HG03457 (cell line): ENCODE measurements around the gene DDX21.
A peak's percentile ranks its signal among the peaks of the same experiment; 100 is the strongest.
"Not testable (repeated sequence)": the region's sequence is repeated elsewhere in the genome, so short reads cannot be mapped to it uniquely, and the experiment has no call there.

ENCODE experiments used
- ATAC-seq: cut with Tn5 transposase; IDR thresholded peaks from one replicate; pipeline ENCODE4 v1.9.1; 2021; ENCODE audit warnings: moderate number of reproducible peaks; ENCODE audit not compliant: unreplicated experiment

Gene DDX21

GRCh38 chr10:68987611-68988010, 31.6 kb downstream of the DDX21 start:
- ATAC-seq, result no peak

- peak; percentile 73 for ATAC-seq
These were observed 32.8 kb downstream of the DDX21 start, which contains the start of gene KIFBP for GRCh38 chr10:68988530-68989316. Gene KIFBP (plus strand): TSS chr10:68988803. CDS start chr10:68988833, 30 bp downstream.

GRCh38 chr10:68989317-68989990, 33.5 kb downstream of the DDX21 start:
- no peak for ATAC-seq

- no peak for ATAC-seq
These were observed 36.9 kb downstream of the DDX21 start for GRCh38 chr10:68992636-68993440.

- ATAC-seq, result no peak
These were observed 41.2 kb downstream of the DDX21 start for GRCh38 chr10:68997211-68997610.

GRCh38 chr10:69004821-69005220, 48.9 kb downstream of the DDX21 start:
- no peak for ATAC-seq

GRCh38 chr10:69005704-69006485, 49.9 kb downstream of the DDX21 start:
- ATAC-seq, result no peak

- no peak for ATAC-seq
These were observed 51.3 kb downstream of the DDX21 start for GRCh38 chr10:69007260-69007659.

- no peak for ATAC-seq
These were observed 53.4 kb downstream of the DDX21 start for GRCh38 chr10:69009360-69009759.

- no peak for ATAC-seq
These were observed 54.2 kb downstream of the DDX21 start for GRCh38 chr10:69010151-69010640.

GRCh38 chr10:69012778-69013177, 56.8 kb downstream of the DDX21 start:
- ATAC-seq, result not testable (repeated sequence)

GRCh38 chr10:69014171-69014570, 58.2 kb downstream of the DDX21 start:
- ATAC-seq, result no peak

GRCh38 chr10:69018613-69019012, 62.6 kb downstream of the DDX21 start:
- no peak for ATAC-seq

GRCh38 chr10:69022611-69023010, 66.6 kb downstream of the DDX21 start:
- no peak for ATAC-seq

- ATAC-seq, result no peak
These were observed 69.5 kb downstream of the DDX21 start for GRCh38 chr10:69025370-69025896.

GRCh38 chr10:69033256-69033655, 77.3 kb downstream of the DDX21 start:
- ATAC-seq, result no peak
